ENCODE results near the gene SLC7A6.

DNA sequence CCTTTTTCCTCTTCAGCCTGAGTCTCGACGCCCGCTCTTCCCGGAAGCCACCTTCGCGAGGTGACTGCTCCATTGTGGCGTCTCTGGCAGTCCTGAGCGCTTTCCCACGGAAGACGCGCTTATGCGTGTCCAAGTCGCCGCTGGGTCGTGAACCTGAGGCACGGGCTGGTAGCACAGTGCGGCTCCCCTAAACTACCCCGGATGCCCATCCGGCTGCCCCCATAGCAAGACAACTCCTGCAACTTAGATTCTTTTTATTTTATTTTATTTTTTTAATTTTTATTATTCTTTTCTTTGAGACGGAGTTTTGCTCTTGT, 26.3 kb upstream of the SLC7A6 start:
- TF ChIP-seq, protein P1, sequence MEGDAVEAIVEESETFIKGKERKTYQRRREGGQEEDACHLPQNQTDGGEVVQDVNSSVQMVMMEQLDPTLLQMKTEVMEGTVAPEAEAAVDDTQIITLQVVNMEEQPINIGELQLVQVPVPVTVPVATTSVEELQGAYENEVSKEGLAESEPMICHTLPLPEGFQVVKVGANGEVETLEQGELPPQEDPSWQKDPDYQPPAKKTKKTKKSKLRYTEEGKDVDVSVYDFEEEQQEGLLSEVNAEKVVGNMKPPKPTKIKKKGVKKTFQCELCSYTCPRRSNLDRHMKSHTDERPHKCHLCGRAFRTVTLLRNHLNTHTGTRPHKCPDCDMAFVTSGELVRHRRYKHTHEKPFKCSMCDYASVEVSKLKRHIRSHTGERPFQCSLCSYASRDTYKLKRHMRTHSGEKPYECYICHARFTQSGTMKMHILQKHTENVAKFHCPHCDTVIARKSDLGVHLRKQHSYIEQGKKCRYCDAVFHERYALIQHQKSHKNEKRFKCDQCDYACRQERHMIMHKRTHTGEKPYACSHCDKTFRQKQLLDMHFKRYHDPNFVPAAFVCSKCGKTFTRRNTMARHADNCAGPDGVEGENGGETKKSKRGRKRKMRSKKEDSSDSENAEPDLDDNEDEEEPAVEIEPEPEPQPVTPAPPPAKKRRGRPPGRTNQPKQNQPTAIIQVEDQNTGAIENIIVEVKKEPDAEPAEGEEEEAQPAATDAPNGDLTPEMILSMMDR (IDR thresholded peaks at IDR 0.05) = no peak
- no peak for TF ChIP-seq POLR2A (IDR thresholded peaks at IDR 0.05)

Data from uterus (tissue), 2 donors.